ENCODE measurements around the gene SLAIN2.
A peak's percentile ranks its signal among the peaks of the same experiment; 100 is the strongest.

Gene SLAIN2

GRCh38 chr4:48334900-48335384 lies 6.4 kb upstream of the SLAIN2 start:
- no peak for DNase-seq

- no peak for DNase-seq
Observed at GRCh38 chr4:48336146-48336870, 5.0 kb upstream of the SLAIN2 start.

GRCh38 chr4:48337731-48338130 lies 3.6 kb upstream of the SLAIN2 start:
- no peak for DNase-seq

GRCh38 chr4:48339642-48340041 lies 1.7 kb upstream of the SLAIN2 start:
- no peak for DNase-seq

- no peak for DNase-seq
Observed at GRCh38 chr4:48340276-48340964, 909 bp upstream of the SLAIN2 start.

GRCh38 chr4:48341776-48342605 lies 662 bp downstream of the SLAIN2 start:
- peak; percentile 26 for DNase-seq

GRCh38 chr4:48342606-48342880 lies 1.2 kb downstream of the SLAIN2 start:
- DNase-seq = no peak

- DNase-seq = no peak
Observed at GRCh38 chr4:48343035-48343434, 1.7 kb downstream of the SLAIN2 start.

- no peak for DNase-seq
Observed at GRCh38 chr4:48343551-48343950, 2.2 kb downstream of the SLAIN2 start.

- no peak for DNase-seq
Observed at GRCh38 chr4:48345542-48345941, 4.2 kb downstream of the SLAIN2 start.

GRCh38 chr4:48346594-48346993 lies 5.3 kb downstream of the SLAIN2 start:
- DNase-seq = no peak

- DNase-seq = no peak
Observed at GRCh38 chr4:48347282-48347921, 6.1 kb downstream of the SLAIN2 start.

- DNase-seq = no peak
Observed at GRCh38 chr4:48350871-48351270, 9.5 kb downstream of the SLAIN2 start.

- no peak for DNase-seq
Observed at GRCh38 chr4:48352793-48353192, 11.5 kb downstream of the SLAIN2 start.

- no peak for DNase-seq
Observed at GRCh38 chr4:48356355-48356754, 15.0 kb downstream of the SLAIN2 start.

- no peak for DNase-seq
Observed at GRCh38 chr4:48360285-48361011, 19.1 kb downstream of the SLAIN2 start.

GRCh38 chr4:48361012-48361400 lies 19.7 kb downstream of the SLAIN2 start:
- DNase-seq = no peak

- no peak for DNase-seq
Observed at GRCh38 chr4:48366611-48367010, 25.3 kb downstream of the SLAIN2 start.

- no peak for DNase-seq
Observed at GRCh38 chr4:48367016-48367415, 25.7 kb downstream of the SLAIN2 start.

- no peak for DNase-seq
Observed at GRCh38 chr4:48368389-48368788, 27.1 kb downstream of the SLAIN2 start.

- no peak for DNase-seq
Observed at GRCh38 chr4:48369248-48369647, 27.9 kb downstream of the SLAIN2 start.

GRCh38 chr4:48369771-48370170 lies 28.4 kb downstream of the SLAIN2 start:
- DNase-seq = no peak

Data from activated CD4-positive, alpha-beta T cell treated with anti-CD3 and anti-CD28 coated beads for 1 hour (primary cell).